GM23248 (cell line): Measurements from ENCODE around the gene JOSD2. TPM values are rescaled to one million over a fixed set of nuclear protein-coding genes. Genes with fewer than 3 reads are reported as not detected.

Experiments
- DNase-seq: peaks from one replicate; pipeline ENCODE4 v3.0.0-alpha.2; 2015
- H2AFZ ChIP-seq: fragments of 200-600 bp; sonication (generic); 2 replicates; pipeline ENCODE4 v1.6.1; 2016; ENCODE audit warnings: antibody characterized with exemption
- H3F3A ChIP-seq: fragments of 200-600 bp; sonication (generic); 2 replicates; pipeline ENCODE4 v1.6.1; 2016; ENCODE audit warnings: mild to moderate bottlenecking, antibody characterized with exemption, mixed run types; ENCODE audit not compliant: insufficient read depth
- H3K27ac ChIP-seq: fragments of 200-600 bp; sonication (generic); 2 replicates; pipeline ENCODE4 v1.5.1; 2016; ENCODE audit warnings: mild to moderate bottlenecking
- H3K27me3 ChIP-seq: fragments of 200-600 bp; sonication (generic); replicated peaks from 2 replicates; pipeline ENCODE4 v1.6.1; 2016; ENCODE audit warnings: mild to moderate bottlenecking; ENCODE audit not compliant: insufficient read depth
- H3K36me3 ChIP-seq: fragments of 200-600 bp; sonication (generic); 2 replicates; pipeline ENCODE4 v1.6.1; 2016; ENCODE audit warnings: low read depth, mild to moderate bottlenecking
- H3K4me1 ChIP-seq: fragments of 200-600 bp; sonication (generic); 2 replicates; pipeline ENCODE4 v1.6.1; 2016; ENCODE audit warnings: mild to moderate bottlenecking; ENCODE audit not compliant: insufficient read depth
- H3K4me2 ChIP-seq: fragments of 200-600 bp; sonication (generic); one replicate; pipeline ENCODE4 v1.6.1; 2016; ENCODE audit warnings: mild to moderate bottlenecking; ENCODE audit not compliant: unreplicated experiment
- H3K4me3 ChIP-seq: fragments of 200-600 bp; sonication (generic); 2 replicates; pipeline ENCODE4 v1.5.1; 2016; ENCODE audit warnings: mild to moderate bottlenecking
- H3K79me2 ChIP-seq: fragments of 200-600 bp; sonication (generic); 2 replicates; pipeline ENCODE4 v1.6.1; 2016; ENCODE audit warnings: mild to moderate bottlenecking; ENCODE audit not compliant: insufficient read depth
- H3K9ac ChIP-seq: fragments of 200-600 bp; sonication (generic); 2 replicates; pipeline ENCODE4 v1.6.1; 2016; ENCODE audit warnings: mild to moderate bottlenecking
- H3K9me2 ChIP-seq: fragments of 200-600 bp; sonication (generic); 2 replicates; pipeline ENCODE4 v1.6.1; 2016; ENCODE audit warnings: mixed run types, mild to moderate bottlenecking, moderate library complexity; ENCODE audit not compliant: insufficient read depth
- H3K9me3 ChIP-seq: fragments of 200-600 bp; sonication (generic); one replicate; pipeline ENCODE4 v1.6.1; 2017; ENCODE audit warnings: low read depth
- H4K20me1 ChIP-seq: fragments of 200-600 bp; sonication (generic); 2 replicates; pipeline ENCODE4 v1.6.0; 2016; ENCODE audit not compliant: insufficient read depth
- EZH2 ChIP-seq: fragments of 200-600 bp; sonication (generic); IDR thresholded peaks from 2 replicates; pipeline ENCODE4 v1.6.1; 2018; ENCODE audit warnings: antibody characterized with exemption, mild to moderate bottlenecking; ENCODE audit not compliant: insufficient read depth, poor library complexity, severe bottlenecking
- EZH2phosphoT487 ChIP-seq: fragments of 200-600 bp; sonication (generic); IDR thresholded peaks from 2 replicates; pipeline ENCODE4 v1.6.1; 2018; ENCODE audit warnings: antibody characterized with exemption, moderate library complexity, mild to moderate bottlenecking, low read depth; ENCODE audit not compliant: insufficient read depth
- WGBS, 2 experiments: methylation state at CpG; one replicate each; pipeline ENCODE4 v1.1.6; 2015 to 2017; ENCODE audit warnings: low lambda C conversion rate in 2 of 2, low coverage in 1 of 2; ENCODE audit errors: missing lambda C conversion rate in 2 of 2; 5-methylcytosine and 5-hydroxymethylcytosine counted together
- in situ Hi-C: fragments of 300-500 bp; cut with MboI; formaldehyde crosslinking; loops from 2 replicates; pipeline ENCODE4 v1.15.0; 2020
- polyA plus RNA-seq: library from polyadenylated mRNA; unstranded; fragments of >200 nt; fragmentation: Nextera tagmentation; extraction: Ambion mirVana; gene quantifications from 2 replicates; pipeline ENCODE4 v1.2.1, GENCODE V29; 2016
- total RNA-seq: library from RNA; depleted of rRNA; stranded (reverse); fragments of >200 nt; shearing (Covaris generic); gene quantifications from 2 replicates; pipeline ENCODE4 v1.2.3, GENCODE V29; 2014

JOSD2 gene
- total and polyA plus RNA-seq, 2 experiments from 2014 or later: 55.2 to 98.5 TPM

DNA sequence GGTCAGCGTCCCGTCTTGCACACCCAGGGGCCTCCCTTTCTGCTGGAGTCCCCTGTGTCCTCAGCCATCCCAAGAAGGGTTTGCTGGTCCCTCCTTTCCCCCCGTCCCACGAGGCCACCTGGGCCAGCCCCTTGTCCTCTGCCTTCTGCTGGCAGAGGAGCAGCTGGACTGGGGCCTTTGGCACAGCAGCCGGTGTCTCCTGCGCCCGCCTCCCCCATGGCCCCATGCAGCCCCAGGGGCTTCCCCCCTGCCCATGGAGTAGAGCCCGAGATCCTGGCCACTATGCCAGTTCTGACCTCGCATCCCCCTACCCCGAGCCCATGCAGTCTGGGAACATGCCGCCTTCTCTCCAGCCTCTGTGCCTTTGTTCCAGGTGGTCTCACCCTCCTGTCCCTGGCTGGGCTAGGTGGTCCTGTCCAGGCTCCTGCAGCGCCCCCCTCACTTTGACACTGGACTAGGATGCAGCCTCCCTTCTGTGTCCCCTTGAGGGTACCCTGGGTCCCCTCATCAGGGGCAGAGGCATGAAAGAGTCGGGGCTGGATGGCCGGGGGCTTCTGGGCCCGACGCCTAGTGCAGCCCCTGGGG, 28.6 kb downstream of the JOSD2 start:
- Histone ChIP-seq H2AFZ (no peak overlapping the region), H3K9me2 (no peaks in the 10 kb centered on the region), H3K79me2 (no peaks in the 10 kb centered on the region), H3F3A (no peaks in the 10 kb centered on the region), H3K36me3 (no peaks in the 10 kb centered on the region), H3K9me3 (no peaks in the 10 kb centered on the region), H3K4me1 (no peaks in the 10 kb centered on the region), H3K4me3 (no peak overlapping the region), H3K9ac (no peak overlapping the region), H3K27me3 (0 out of 2 replicates have a peak, but pooled peaks cover 9% of the 10 kb centered on the region), H4K20me1 (no peaks in the 10 kb centered on the region), H3K4me2 (no peak overlapping the region), H3K27ac (no peak overlapping the region)
- in situ Hi-C loops: no loop called here
- TF ChIP-seq EZH2phosphoT487: no peak
- no peak for TF ChIP-seq EZH2
- 59 to 74% methylated on average over 9 to 16 of the region's 16 CpGs for WGBS, 2 experiments
- no peak for DNase-seq

DNA sequence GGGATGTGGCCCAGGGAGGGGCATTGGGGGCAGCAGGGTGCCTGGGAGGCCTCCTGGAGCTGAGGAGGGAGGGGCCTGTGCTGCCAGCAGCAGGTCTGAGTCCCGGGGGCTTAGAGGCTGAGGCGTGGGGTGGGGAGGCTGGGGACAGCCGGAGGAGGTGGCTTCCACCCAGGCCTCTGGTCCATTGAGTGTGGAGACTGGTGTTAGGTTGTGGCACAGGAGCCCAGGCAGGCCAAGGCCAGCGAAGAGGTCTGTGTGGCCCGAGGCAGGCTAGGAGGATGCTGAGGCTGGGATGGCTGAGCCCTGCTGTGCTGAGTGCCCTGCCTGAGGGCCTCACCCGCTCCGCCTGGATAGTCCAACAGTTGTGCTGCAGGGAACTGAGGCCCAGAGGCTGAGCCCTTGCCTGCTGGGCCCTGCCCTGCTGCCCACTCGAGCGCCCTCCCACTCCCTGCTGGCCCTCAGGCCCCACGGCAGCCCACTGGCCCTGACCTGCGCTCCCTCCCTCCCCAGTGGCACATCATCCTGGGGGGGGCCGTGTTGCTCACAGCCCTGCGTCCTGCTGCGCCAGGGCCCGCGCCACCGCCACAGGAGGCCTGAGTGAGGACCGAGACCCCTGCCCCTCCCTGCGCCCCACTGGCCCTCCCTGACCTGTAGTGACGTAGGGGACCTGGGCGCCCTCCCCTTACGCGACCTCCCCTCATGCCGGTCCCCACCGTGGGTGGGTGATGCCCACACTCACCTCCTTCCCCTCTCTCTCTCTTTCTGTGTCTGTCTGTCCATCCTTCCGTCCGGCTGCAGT, 29.4 kb downstream of the JOSD2 start:
- Histone ChIP-seq H3K79me2 (no peaks in the 10 kb centered on the region), H2AFZ (no peak overlapping the region), H3K4me2 (no peak overlapping the region), H3K4me1 (no peaks in the 10 kb centered on the region), H3K27ac (no peak overlapping the region), H3F3A (no peaks in the 10 kb centered on the region), H3K9me2 (no peaks in the 10 kb centered on the region), H3K36me3 (no peaks in the 10 kb centered on the region), H3K27me3 (0 out of 2 replicates have a peak, but pooled peaks cover 2% of the 10 kb centered on the region), H3K4me3 (no peak overlapping the region), H3K9ac (no peak overlapping the region), H4K20me1 (no peaks in the 10 kb centered on the region), H3K9me3 (no peaks in the 10 kb centered on the region)
- no peak for DNase-seq
- TF ChIP-seq EZH2phosphoT487 (no peak), EZH2 (no peak)
- 80 to 92% methylated on average over 22 to 25 of the region's 27 CpGs for WGBS, 2 experiments
- in situ Hi-C loops: no loop called here

DNA sequence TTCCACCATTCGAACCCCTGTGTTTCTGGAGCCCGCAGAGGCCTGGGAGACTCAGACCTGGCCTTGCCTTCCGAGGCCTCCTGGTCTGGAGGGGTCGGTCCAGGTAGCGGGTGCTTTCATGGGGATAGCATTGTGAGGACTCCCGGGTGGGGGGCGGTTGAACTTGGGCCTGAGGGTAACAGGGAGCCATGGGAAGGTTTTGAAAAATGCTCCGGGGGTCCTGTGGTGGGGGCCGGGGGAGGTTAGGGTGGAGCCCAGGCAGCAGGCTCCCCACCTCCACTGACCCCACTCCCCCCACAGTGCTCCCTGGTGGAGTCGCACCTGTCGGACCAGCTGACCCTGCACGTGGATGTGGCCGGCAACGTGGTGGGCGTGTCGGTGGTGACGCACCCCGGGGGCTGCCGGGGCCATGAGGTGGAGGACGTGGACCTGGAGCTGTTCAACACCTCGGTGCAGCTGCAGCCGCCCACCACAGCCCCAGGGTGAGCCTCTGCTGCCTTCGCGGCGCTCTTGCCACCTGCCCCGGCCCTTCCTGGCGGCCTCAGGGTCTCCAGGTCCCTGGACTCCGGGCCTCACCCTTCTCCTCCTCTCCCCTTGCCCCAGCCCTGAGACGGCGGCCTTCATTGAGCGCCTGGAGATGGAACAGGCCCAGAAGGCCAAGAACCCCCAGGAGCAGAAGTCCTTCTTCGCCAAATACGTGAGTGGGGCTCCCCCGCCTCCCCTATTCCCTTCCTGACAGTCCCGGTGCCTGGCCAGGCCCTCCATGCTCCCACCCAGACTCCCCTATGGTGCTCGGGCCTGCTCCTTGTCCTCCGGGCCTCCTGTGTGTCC, 30.5 kb downstream of the JOSD2 start:
- TF ChIP-seq EZH2phosphoT487 (no peak), EZH2 (no peak)
- Histone ChIP-seq H3K9me2 (no peaks in the 10 kb centered on the region), H3K9ac (no peak overlapping the region), H3K4me1 (no peaks in the 10 kb centered on the region), H3K27ac (no peak overlapping the region), H3K36me3 (no peaks in the 10 kb centered on the region), H4K20me1 (no peaks in the 10 kb centered on the region), H2AFZ (no peak overlapping the region), H3K4me2 (no peak overlapping the region), H3F3A (no peaks in the 10 kb centered on the region), H3K79me2 (no peaks in the 10 kb centered on the region), H3K9me3 (no peaks in the 10 kb centered on the region), H3K4me3 (no peak overlapping the region), H3K27me3 (no peaks in the 10 kb centered on the region)
- 80 to 88% methylated on average over 27 to 35 of the region's 37 CpGs for WGBS, 2 experiments
- in situ Hi-C loops: no loop called here
- DNase-seq: no peak

DNA sequence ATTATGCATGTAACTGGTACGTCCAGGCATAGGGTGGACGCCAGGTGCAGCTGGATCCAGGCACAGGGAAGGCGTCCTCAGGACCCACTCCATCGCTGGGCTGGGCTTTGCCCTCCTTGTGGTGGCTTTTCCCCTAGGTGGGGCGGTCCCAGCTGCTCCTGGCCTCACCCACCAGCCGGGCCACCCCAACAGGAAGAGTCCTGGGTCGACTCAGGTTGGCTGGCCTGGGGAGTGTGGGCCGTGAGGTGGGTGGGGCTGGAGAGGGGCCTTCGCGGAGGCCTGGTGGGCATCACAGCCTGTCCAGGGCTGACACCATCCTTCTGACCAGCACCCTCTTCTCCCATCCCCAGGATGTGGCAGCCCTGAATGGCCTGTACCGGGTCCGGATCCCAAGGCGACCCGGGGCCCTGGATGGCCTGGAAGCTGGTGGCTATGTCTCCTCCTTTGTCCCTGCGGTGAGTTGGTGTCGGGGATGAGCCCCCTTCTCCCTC, 31.2 kb downstream of the JOSD2 start:
- H3F3A ChIP-seq: no peaks in the 10 kb centered on the region
- no peaks in the 10 kb centered on the region for H3K27me3 ChIP-seq
- no peak overlapping the region for H3K4me3 ChIP-seq
- no peaks in the 10 kb centered on the region for H3K4me1 ChIP-seq
- no peak overlapping the region for H3K4me2 ChIP-seq
- 79 to 84% methylated on average over 12 to 16 of the region's 16 CpGs for WGBS, 2 experiments
- H4K20me1 ChIP-seq: no peaks in the 10 kb centered on the region
- H3K9ac ChIP-seq: no peak overlapping the region
- H3K79me2 ChIP-seq: no peaks in the 10 kb centered on the region
- H3K9me3 ChIP-seq: no peaks in the 10 kb centered on the region
- H3K9me2 ChIP-seq: no peaks in the 10 kb centered on the region
- TF ChIP-seq EZH2phosphoT487 (no peak), EZH2 (no peak)
- H2AFZ ChIP-seq: no peak overlapping the region
- H3K27ac ChIP-seq: no peak overlapping the region
- H3K36me3 ChIP-seq: no peaks in the 10 kb centered on the region
- DNase-seq: no peak
- in situ Hi-C loops: no loop called here
